ENCODE measurements around the gene DOLPP1. TPM values are rescaled to one million over a fixed set of nuclear protein-coding genes. Genes with fewer than 3 reads are reported as not detected.

The DOLPP1 gene
- total and polyA plus RNA-seq, 8 donors: 4.2 to 10.5 (median 6.7) TPM

DNA sequence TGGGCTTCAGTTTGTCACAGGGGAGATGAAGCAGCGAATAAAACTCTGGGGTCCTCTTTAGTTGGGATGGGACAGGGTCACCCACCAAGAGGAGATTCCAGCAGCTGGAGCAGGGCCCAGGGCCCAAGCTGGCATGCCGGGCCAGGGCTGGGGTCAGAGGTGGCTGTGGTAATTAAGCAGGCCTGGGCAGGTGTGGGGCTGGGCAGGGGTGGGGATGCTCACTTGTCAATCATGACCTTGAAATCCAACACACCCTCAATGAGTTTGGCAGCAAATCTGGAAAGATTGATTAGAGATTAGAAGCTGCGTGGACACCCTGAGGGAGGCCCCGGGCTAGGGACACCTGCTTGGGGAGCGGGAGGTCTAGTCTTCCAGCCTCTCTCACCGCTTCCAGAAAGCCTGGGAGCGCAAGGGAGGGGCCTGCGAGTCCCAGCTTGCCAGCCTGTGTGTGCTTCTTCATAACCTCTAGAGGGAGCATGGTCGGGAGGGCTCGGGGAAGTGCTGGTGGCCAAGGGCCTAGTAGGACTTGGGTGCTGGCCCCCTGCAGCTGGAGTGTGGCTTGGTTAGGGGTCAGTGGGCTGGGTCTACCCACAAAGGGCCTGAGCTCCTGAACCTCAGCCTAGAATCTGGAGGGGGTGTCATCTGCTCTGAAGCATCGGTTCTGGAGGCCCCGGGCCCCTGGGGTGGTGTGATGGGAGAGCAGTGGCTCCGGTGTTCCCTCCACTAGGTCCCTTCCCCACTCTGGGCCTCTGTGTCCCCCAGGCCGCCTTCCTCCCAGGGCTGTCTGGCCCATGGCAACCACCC is 22.1 kb downstream of the DOLPP1 start:
- FAIRE-seq: no peak
- no peaks in the 10 kb centered on the region for H3K27me3 ChIP-seq

DNA sequence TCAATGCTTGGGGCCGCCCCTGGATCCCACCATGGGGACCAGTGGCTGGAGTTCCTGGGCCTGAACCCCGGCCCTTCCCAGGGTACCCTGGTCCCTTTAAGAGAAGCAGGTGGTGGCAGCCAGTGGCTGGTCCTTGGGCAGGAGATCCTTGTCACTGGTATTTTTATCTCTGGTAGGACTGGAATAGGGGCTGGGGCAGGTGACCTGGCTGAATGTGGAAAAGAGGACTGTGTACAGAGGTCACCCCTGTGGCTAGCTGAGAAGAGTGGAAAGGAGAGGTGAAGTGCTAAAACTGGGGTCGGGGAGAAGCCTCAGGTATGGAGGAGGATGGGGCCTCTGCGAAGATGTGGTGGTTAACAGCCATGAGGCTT is 22.7 kb downstream of the DOLPP1 start:
- peak in 1 of 4 donors; percentile 3 for ATAC-seq
- TF ChIP-seq, protein P1, sequence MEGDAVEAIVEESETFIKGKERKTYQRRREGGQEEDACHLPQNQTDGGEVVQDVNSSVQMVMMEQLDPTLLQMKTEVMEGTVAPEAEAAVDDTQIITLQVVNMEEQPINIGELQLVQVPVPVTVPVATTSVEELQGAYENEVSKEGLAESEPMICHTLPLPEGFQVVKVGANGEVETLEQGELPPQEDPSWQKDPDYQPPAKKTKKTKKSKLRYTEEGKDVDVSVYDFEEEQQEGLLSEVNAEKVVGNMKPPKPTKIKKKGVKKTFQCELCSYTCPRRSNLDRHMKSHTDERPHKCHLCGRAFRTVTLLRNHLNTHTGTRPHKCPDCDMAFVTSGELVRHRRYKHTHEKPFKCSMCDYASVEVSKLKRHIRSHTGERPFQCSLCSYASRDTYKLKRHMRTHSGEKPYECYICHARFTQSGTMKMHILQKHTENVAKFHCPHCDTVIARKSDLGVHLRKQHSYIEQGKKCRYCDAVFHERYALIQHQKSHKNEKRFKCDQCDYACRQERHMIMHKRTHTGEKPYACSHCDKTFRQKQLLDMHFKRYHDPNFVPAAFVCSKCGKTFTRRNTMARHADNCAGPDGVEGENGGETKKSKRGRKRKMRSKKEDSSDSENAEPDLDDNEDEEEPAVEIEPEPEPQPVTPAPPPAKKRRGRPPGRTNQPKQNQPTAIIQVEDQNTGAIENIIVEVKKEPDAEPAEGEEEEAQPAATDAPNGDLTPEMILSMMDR (IDR thresholded peaks at IDR 0.05): no peak
- 62 to 71% methylated on average over 4 of the region's 4 CpGs for WGBS, 2 donors
- H3K27me3 ChIP-seq: no peaks in the 10 kb centered on the region
- FAIRE-seq: no peak
- intact Hi-C loops (cut with DNase I): no loop called here
- H3K9me3 ChIP-seq: no peaks in the 10 kb centered on the region
- H3K4me1 ChIP-seq: peaks cover 24 to 42% (median 39%) of the 10 kb centered on the region in 3 donors
- no peak overlapping the region for H3K4me3 ChIP-seq
- DNase-seq: no peak
- H3K36me3 ChIP-seq: peaks cover 0 to 3% (median 0%) of the 10 kb centered on the region in 3 donors
- peak overlapping the region in 3 of 4 donors; percentile 3 to 50 (median 13) for H3K27ac ChIP-seq

More for the DNA sequence above, 22.1 kb downstream of the DOLPP1 start:
- Histone ChIP-seq H3K36me3 (peaks cover 0 to 8% (median 0%) of the 10 kb centered on the region in 3 donors), H3K4me3 (no peak overlapping the region), H3K4me1 (peaks cover 18 to 42% (median 34%) of the 10 kb centered on the region in 3 donors), H3K27ac (peak overlapping the region in 3 of 4 donors; percentile 3 to 50 (median 13)), H3K9me3 (no peaks in the 10 kb centered on the region)
- TF ChIP-seq, protein P1 (IDR thresholded peaks at IDR 0.05): peak in 3 of 4 donors; percentile 36 to 46 (median 43)
- ATAC-seq: peak; percentile 54 to 79 (median 77)
- 40% methylated on average over 14 of the region's 14 CpGs for WGBS, 2 donors
- peak; percentile 69 to 91 (median 74) for DNase-seq
- intact Hi-C loops (cut with DNase I): no loop called here

DNA sequence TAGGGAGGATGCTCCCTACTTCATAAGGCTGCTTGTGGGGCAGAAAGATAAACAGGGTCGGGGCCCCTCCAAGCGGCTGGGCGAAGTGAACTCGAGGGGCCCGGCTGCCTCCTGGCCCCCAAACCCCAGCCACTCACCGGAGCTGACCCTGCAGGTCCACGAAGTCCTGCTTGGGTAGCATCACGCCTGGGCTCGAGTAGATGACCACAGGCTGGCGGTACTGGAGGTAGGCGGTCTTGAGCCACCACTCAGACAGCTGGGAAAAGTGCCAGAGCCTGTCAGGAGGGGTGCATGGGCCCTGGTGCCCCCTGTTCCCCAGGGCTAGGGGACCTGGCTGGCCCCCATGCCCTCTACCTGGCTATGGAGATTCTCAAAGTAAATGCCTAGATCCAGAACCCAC is 23.1 kb downstream of the DOLPP1 start:
- intact Hi-C loops (cut with DNase I): no loop called here
- no peak for ATAC-seq
- no peak for FAIRE-seq
- Histone ChIP-seq H3K4me1 (peaks cover 26 to 43% (median 42%) of the 10 kb centered on the region in 3 donors), H3K9me3 (no peaks in the 10 kb centered on the region), H3K27ac (peak overlapping the region in 1 of 4 donors; percentile 50), H3K4me3 (no peak overlapping the region), H3K36me3 (peaks cover 0 to 3% (median 0%) of the 10 kb centered on the region in 3 donors), H3K27me3 (no peaks in the 10 kb centered on the region)
- 69 to 74% methylated on average over 11 of the region's 11 CpGs for WGBS, 2 donors
- DNase-seq: peak in 2 of 6 donors; percentile 56 to 69
- TF ChIP-seq, protein P1 (IDR thresholded peaks at IDR 0.05): no peak

DNA sequence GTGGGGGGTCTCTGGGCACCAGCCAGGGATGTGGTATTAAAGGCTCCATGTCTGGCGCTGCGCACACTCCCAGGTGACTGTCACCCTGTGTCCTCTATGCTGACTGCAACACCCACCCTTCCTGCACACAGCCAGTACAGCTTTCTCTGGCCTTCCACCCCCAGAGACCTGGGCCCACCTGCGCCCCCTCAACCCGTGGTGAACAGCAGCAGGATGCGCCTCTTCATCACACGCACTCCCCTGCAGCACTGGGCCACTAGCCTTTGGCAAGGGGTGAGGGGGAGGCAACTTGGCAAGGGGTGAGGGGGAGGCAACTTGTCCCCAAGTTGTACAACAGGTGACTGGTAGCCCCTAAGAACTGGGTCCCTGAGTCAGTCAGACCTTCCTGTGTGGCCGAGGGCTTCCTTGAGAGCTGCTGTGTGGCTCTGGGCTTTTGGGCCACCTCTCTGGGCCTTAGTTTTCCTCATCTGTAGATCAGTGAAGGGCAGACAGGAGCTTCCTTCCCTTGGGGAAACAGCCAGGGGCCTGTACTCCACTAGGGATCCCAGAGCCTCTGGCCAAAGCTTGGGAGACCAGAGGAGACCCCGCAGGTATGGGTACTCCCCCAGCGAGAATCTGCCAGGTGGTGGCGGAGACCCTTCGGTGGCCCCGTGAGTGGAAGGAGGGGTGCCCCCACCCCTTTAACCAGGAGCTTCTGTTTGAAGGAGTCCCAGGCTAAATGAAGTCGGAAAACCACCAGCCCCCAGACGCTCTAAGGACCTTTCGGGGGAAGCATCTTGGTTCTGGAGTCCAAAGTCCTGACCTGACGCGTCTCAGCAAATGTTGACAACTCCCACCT is 25.2 kb downstream of the DOLPP1 start:
- ATAC-seq (no peak), FAIRE-seq (no peak), DNase-seq (peak in 2 of 6 donors; percentile 50 to 71)
- Histone ChIP-seq H3K36me3 (peaks cover 0 to 3% (median 0%) of the 10 kb centered on the region in 3 donors), H3K27me3 (no peaks in the 10 kb centered on the region), H3K4me3 (peak overlapping the region in 1 of 4 donors; percentile 5), H3K4me1 (peaks cover 26 to 47% (median 40%) of the 10 kb centered on the region in 3 donors), H3K27ac (peak overlapping the region in 3 of 4 donors; percentile 28 to 44 (median 33)), H3K9me3 (no peaks in the 10 kb centered on the region)
- intact Hi-C loops (cut with DNase I): no loop called here
- TF ChIP-seq, protein P1 (IDR thresholded peaks at IDR 0.05): no peak
- WGBS, 2 donors: 62 to 74% methylated on average over 17 of the region's 17 CpGs

All from pancreas (tissue), 10 donors.